Measurements from ENCODE around the gene IFI44L.

The IFI44L gene

GRCh38 chr1:78607944-78608343 lies 12.3 kb upstream of the IFI44L start:
- TF ChIP-seq JUND (IDR thresholded peaks at IDR 0.05; ENCODE audit: low read depth), result no peak
- no peak for DNase-seq (ENCODE audit: low read depth in 1 of 2, low spot score in 1 of 2)
- in situ Hi-C loops (cut with HindIII; ENCODE audit: low pct_unique_long_range_greater_than_20kb, low sequenced_read_pairs), result no loop called here

GRCh38 chr1:78617615-78618026 lies 2.6 kb upstream of the IFI44L start:
- peak; percentile 26 to 87 for DNase-seq (ENCODE audit: low read depth in 1 of 2, low spot score in 1 of 2)
- in situ Hi-C loops (cut with HindIII; ENCODE audit: low pct_unique_long_range_greater_than_20kb, low sequenced_read_pairs), result no loop called here

GRCh38 chr1:78619032-78619431 lies 1.2 kb upstream of the IFI44L start:
- in situ Hi-C loops (cut with HindIII; ENCODE audit: low pct_unique_long_range_greater_than_20kb, low sequenced_read_pairs), result no loop called here
- DNase-seq (ENCODE audit: low read depth in 1 of 2, low spot score in 1 of 2), result no peak
- no peak for TF ChIP-seq JUND (IDR thresholded peaks at IDR 0.05; ENCODE audit: low read depth)

More at GRCh38 chr1:78617615-78618026, 2.6 kb upstream of the IFI44L start:
- TF ChIP-seq JUND (IDR thresholded peaks at IDR 0.05; ENCODE audit: low read depth), result no peak

GRCh38 chr1:78619446-78619802 lies 824 bp upstream of the IFI44L start:
- DNase-seq (ENCODE audit: low read depth in 1 of 2, low spot score in 1 of 2), result no peak
- no peak for TF ChIP-seq JUND (IDR thresholded peaks at IDR 0.05; ENCODE audit: low read depth)
- in situ Hi-C loops (cut with HindIII; ENCODE audit: low pct_unique_long_range_greater_than_20kb, low sequenced_read_pairs), result no loop called here

- TF ChIP-seq JUND (IDR thresholded peaks at IDR 0.05; ENCODE audit: low read depth), result no peak
- in situ Hi-C loops (cut with HindIII; ENCODE audit: low pct_unique_long_range_greater_than_20kb, low sequenced_read_pairs), result no loop called here
- DNase-seq (ENCODE audit: low read depth in 1 of 2, low spot score in 1 of 2), result no peak
Measured at GRCh38 chr1:78620666-78621065, 418 bp downstream of the IFI44L start.

GRCh38 chr1:78622548-78622947 lies 2.3 kb downstream of the IFI44L start:
- in situ Hi-C loops (cut with HindIII; ENCODE audit: low pct_unique_long_range_greater_than_20kb, low sequenced_read_pairs), result no loop called here
- TF ChIP-seq JUND (IDR thresholded peaks at IDR 0.05; ENCODE audit: low read depth), result no peak
- no peak for DNase-seq (ENCODE audit: low read depth in 1 of 2, low spot score in 1 of 2)

- DNase-seq (ENCODE audit: low read depth in 1 of 2, low spot score in 1 of 2), result no peak
- in situ Hi-C loops (cut with HindIII; ENCODE audit: low pct_unique_long_range_greater_than_20kb, low sequenced_read_pairs), result no loop called here
- TF ChIP-seq JUND (IDR thresholded peaks at IDR 0.05; ENCODE audit: low read depth), result no peak
Measured at GRCh38 chr1:78624035-78624434, 3.8 kb downstream of the IFI44L start.

GRCh38 chr1:78627321-78627720 lies 7.1 kb downstream of the IFI44L start:
- TF ChIP-seq JUND (IDR thresholded peaks at IDR 0.05; ENCODE audit: low read depth), result no peak
- DNase-seq (ENCODE audit: low read depth in 1 of 2, low spot score in 1 of 2), result no peak
- in situ Hi-C loops (cut with HindIII; ENCODE audit: low pct_unique_long_range_greater_than_20kb, low sequenced_read_pairs), result no loop called here

- DNase-seq (ENCODE audit: low read depth in 1 of 2, low spot score in 1 of 2), result no peak
- in situ Hi-C loops (cut with HindIII; ENCODE audit: low pct_unique_long_range_greater_than_20kb, low sequenced_read_pairs), result no loop called here
- TF ChIP-seq JUND (IDR thresholded peaks at IDR 0.05; ENCODE audit: low read depth), result no peak
Measured at GRCh38 chr1:78630600-78630999, 10.4 kb downstream of the IFI44L start.

GRCh38 chr1:78633209-78633608 lies 13.0 kb downstream of the IFI44L start:
- no peak for DNase-seq (ENCODE audit: low read depth in 1 of 2, low spot score in 1 of 2)
- in situ Hi-C loops (cut with HindIII; ENCODE audit: low pct_unique_long_range_greater_than_20kb, low sequenced_read_pairs), result no loop called here
- no peak for TF ChIP-seq JUND (IDR thresholded peaks at IDR 0.05; ENCODE audit: low read depth)

- in situ Hi-C loops (cut with HindIII; ENCODE audit: low pct_unique_long_range_greater_than_20kb, low sequenced_read_pairs), result no loop called here
- no peak for DNase-seq (ENCODE audit: low read depth in 1 of 2, low spot score in 1 of 2)
- TF ChIP-seq JUND (IDR thresholded peaks at IDR 0.05; ENCODE audit: low read depth), result no peak
Measured at GRCh38 chr1:78640462-78640861, 20.2 kb downstream of the IFI44L start.

- no peak for TF ChIP-seq JUND (IDR thresholded peaks at IDR 0.05; ENCODE audit: low read depth)
- no peak for DNase-seq (ENCODE audit: low read depth in 1 of 2, low spot score in 1 of 2)
- in situ Hi-C loops (cut with HindIII; ENCODE audit: low pct_unique_long_range_greater_than_20kb, low sequenced_read_pairs), result no loop called here
Measured at GRCh38 chr1:78641558-78641957, 21.3 kb downstream of the IFI44L start.

- in situ Hi-C loops (cut with HindIII; ENCODE audit: low pct_unique_long_range_greater_than_20kb, low sequenced_read_pairs), result no loop called here
- no peak for TF ChIP-seq JUND (IDR thresholded peaks at IDR 0.05; ENCODE audit: low read depth)
- no peak for DNase-seq (ENCODE audit: low read depth in 1 of 2, low spot score in 1 of 2)
Measured at GRCh38 chr1:78645723-78646122, 25.5 kb downstream of the IFI44L start.

GRCh38 chr1:78647238-78647637 lies 27.0 kb downstream of the IFI44L start:
- DNase-seq (ENCODE audit: low read depth in 1 of 2, low spot score in 1 of 2), result no peak
- in situ Hi-C loops (cut with HindIII; ENCODE audit: low pct_unique_long_range_greater_than_20kb, low sequenced_read_pairs), result no loop called here
- TF ChIP-seq JUND (IDR thresholded peaks at IDR 0.05; ENCODE audit: low read depth), result no peak
